ENCODE measurements around the gene ESPL1. TPM values are rescaled to one million over a fixed set of nuclear protein-coding genes. Genes with fewer than 3 reads are reported as not detected.

Gene ESPL1
- total RNA-seq, 5 donors from 2014 or later (not counting 1 experiment from before 2014, with no cell fraction given) = 1.2 to 2.5 (median 1.6) TPM

- Histone ChIP-seq H3K4me1 (ENCODE audit: control insufficient read depth in 1 of 2, extremely low read depth in 1 of 2, insufficient read depth in 2 of 2, low read length in 2 of 2) (peaks cover 20 to 49% of the 10 kb centered on the region in 2 experiments), H3K27ac (ENCODE audit: low read length) (peak overlapping the region; percentile 81), H3K36me3 (ENCODE audit: control insufficient read depth in 2 of 2, extremely low read depth in 1 of 2, insufficient read depth in 1 of 2, low read length in 1 of 2) (no peaks in the 10 kb centered on the region), H3K9me3 (no peaks in the 10 kb centered on the region), H3K27me3 (replicated peaks in 1 of 2; ENCODE audit: control insufficient read depth in 2 of 2, extremely low read depth in 1 of 2, insufficient read depth in 2 of 2, low read length in 1 of 2) (peaks cover 0 to 21% of the 10 kb centered on the region in 2 experiments), H3K4me3 (ENCODE audit: control insufficient read depth in 1 of 2, extremely low read depth in 1 of 2, low read length in 1 of 2) (peak overlapping the region; percentile 66 to 71)
- H3K4me1 Mint-ChIP-seq = peaks cover 30 to 40% (median 36%) of the 10 kb centered on the region in 3 donors
- ChIA-PET POLR2A (interaction anchor here in 1 of 2 donors (0.6 to 0.7 kb wide), 2 partner anchors 350 to 1188 kb away, joined by 3 to 13 read pairs; partner anchors contain the start of gene ATP5MC2), CTCF (interaction anchor here (0.9 to 3.5 kb wide), 3 partner anchors 10 to 26 kb away, joined by 3 to 26 read pairs (median 5); partner anchors contain the start of genes MYG1 (in 1 of the 2) and SP7 (in 1 of the 2))
- no peaks in the 10 kb centered on the region for H3K9me3 Mint-ChIP-seq
- DNase-seq (peak in 3 of 35 experiments; percentile 14 to 38 (median 27)), ATAC-seq (replicated peaks in 1 of 4) (no peak)
- peaks cover 0 to 7% of the 10 kb centered on the region in 2 donors for H3K27me3 Mint-ChIP-seq
- peak overlapping the region; percentile 69 to 88 (median 79) for H3K4me3 Mint-ChIP-seq
- peak overlapping the region in 1 of 2 donors; percentile 80 for H3K27ac Mint-ChIP-seq
- H3K36me3 Mint-ChIP-seq = no peaks in the 10 kb centered on the region
- WGBS (ENCODE audit: insufficient coverage) = 2% methylated on average over 32 of the region's 50 CpGs
Measured at GRCh38 chr12:53325511-53326061, 57.5 kb downstream of the ESPL1 start.

GRCh38 chr12:53326460-53327185, 58.5 kb downstream of the ESPL1 start:
- Histone ChIP-seq H3K27me3 (replicated peaks in 1 of 2; ENCODE audit: control insufficient read depth in 2 of 2, extremely low read depth in 1 of 2, insufficient read depth in 2 of 2, low read length in 1 of 2) (peaks cover 0 to 27% of the 10 kb centered on the region in 2 experiments), H3K9me3 (no peaks in the 10 kb centered on the region), H3K36me3 (ENCODE audit: control insufficient read depth in 2 of 2, extremely low read depth in 1 of 2, insufficient read depth in 1 of 2, low read length in 1 of 2) (no peaks in the 10 kb centered on the region), H3K4me3 (ENCODE audit: control insufficient read depth in 1 of 2, extremely low read depth in 1 of 2, low read length in 1 of 2) (no peak overlapping the region), H3K4me1 (ENCODE audit: control insufficient read depth in 1 of 2, extremely low read depth in 1 of 2, insufficient read depth in 2 of 2, low read length in 2 of 2) (peaks cover 16 to 41% of the 10 kb centered on the region in 2 experiments), H3K27ac (ENCODE audit: low read length) (no peak overlapping the region)
- 92% methylated on average over 7 of the region's 8 CpGs for WGBS (ENCODE audit: insufficient coverage)
- ATAC-seq (replicated peaks in 1 of 4) (no peak), DNase-seq (no peak)
- POLR2A ChIA-PET = interaction anchor here in 1 of 2 donors (0.6 to 0.7 kb wide), 2 partner anchors 88 to 135 kb away, joined by 3 read pairs; no protein-coding TSS in a partner anchor
- no peaks in the 10 kb centered on the region for H3K36me3 Mint-ChIP-seq
- H3K27me3 Mint-ChIP-seq = peaks cover 0 to 7% of the 10 kb centered on the region in 2 donors
- H3K4me1 Mint-ChIP-seq = peaks cover 20 to 30% (median 25%) of the 10 kb centered on the region in 3 donors
- CTCF ChIA-PET = interaction anchor here in 1 of 2 donors (0.6 to 1.2 kb wide), 3 partner anchors 93 to 103 kb away, joined by 3 to 4 read pairs (median 3); no protein-coding TSS in a partner anchor
- H3K27ac Mint-ChIP-seq = peak overlapping the region in 1 of 2 donors; percentile 80
- H3K4me3 Mint-ChIP-seq = peak overlapping the region; percentile 69 to 79 (median 76)
- H3K9me3 Mint-ChIP-seq = no peaks in the 10 kb centered on the region

GRCh38 chr12:53327435-53328042, 59.4 kb downstream of the ESPL1 start:
- peaks cover 3 to 12% of the 10 kb centered on the region in 2 donors for H3K27me3 Mint-ChIP-seq
- H3K27ac ChIP-seq (ENCODE audit: low read length) = no peak overlapping the region
- no peaks in the 10 kb centered on the region for H3K9me3 Mint-ChIP-seq
- no peak for DNase-seq
- peaks cover 16 to 25% (median 22%) of the 10 kb centered on the region in 3 donors for H3K4me1 Mint-ChIP-seq
- H3K36me3 ChIP-seq (ENCODE audit: control insufficient read depth in 2 of 2, extremely low read depth in 1 of 2, insufficient read depth in 1 of 2, low read length in 1 of 2) = no peaks in the 10 kb centered on the region
- H3K4me3 ChIP-seq (ENCODE audit: control insufficient read depth in 1 of 2, extremely low read depth in 1 of 2, low read length in 1 of 2) = no peak overlapping the region
- POLR2A ChIA-PET = interaction anchor here in 1 of 2 donors (0.6 kb wide), 1 partner anchor 134 kb away, joined by 3 read pairs; no protein-coding TSS in a partner anchor
- no peak overlapping the region for H3K4me3 Mint-ChIP-seq
- H3K4me1 ChIP-seq (ENCODE audit: control insufficient read depth in 1 of 2, extremely low read depth in 1 of 2, insufficient read depth in 2 of 2, low read length in 2 of 2) = peaks cover 9 to 31% of the 10 kb centered on the region in 2 experiments
- H3K27ac Mint-ChIP-seq = no peak overlapping the region
- ATAC-seq (replicated peaks in 1 of 4) = no peak
- WGBS (ENCODE audit: insufficient coverage) = 100% methylated on average over 2 of the region's 3 CpGs
- H3K9me3 ChIP-seq = no peaks in the 10 kb centered on the region
- H3K36me3 Mint-ChIP-seq = no peaks in the 10 kb centered on the region
- CTCF ChIA-PET = interaction anchor here (0.5 to 1.1 kb wide), 4 partner anchors 8 to 104 kb away, joined by 3 to 4 read pairs (median 4); partner anchors contain the start of gene SP7 (in 1 of the 2)
- peaks cover 0 to 32% of the 10 kb centered on the region in 2 experiments for H3K27me3 ChIP-seq (replicated peaks in 1 of 2; ENCODE audit: control insufficient read depth in 2 of 2, extremely low read depth in 1 of 2, insufficient read depth in 2 of 2, low read length in 1 of 2)

DNA sequence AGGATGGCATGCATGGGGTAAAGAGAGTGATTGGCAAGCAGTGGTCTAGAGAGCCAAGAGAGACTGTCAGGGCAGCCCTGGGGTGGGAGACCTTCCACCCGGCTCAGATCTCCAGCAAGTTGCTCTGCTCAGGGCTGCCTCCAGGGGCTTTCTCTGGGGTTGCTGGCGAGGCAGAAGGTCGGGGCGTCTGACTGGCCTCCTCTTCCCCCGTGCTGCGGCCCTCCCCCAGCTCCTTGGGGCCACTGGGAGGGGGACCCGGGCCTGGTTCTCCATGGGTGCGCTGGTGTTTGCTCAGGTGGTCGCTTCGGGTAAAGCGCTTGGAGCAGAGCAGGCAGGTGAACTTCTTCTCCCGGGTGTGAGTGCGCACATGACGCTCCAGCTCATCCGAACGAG, 59.9 kb downstream of the ESPL1 start:
- DNase-seq = no peak
- no peak overlapping the region for H3K4me3 Mint-ChIP-seq
- no peak for ATAC-seq (replicated peaks in 1 of 4)
- H3K27me3 Mint-ChIP-seq = peaks cover 4 to 12% of the 10 kb centered on the region in 2 donors
- WGBS (ENCODE audit: insufficient coverage) = 72% methylated on average over 16 of the region's 16 CpGs
- H3K36me3 Mint-ChIP-seq = no peaks in the 10 kb centered on the region
- peaks cover 15 to 20% (median 18%) of the 10 kb centered on the region in 3 donors for H3K4me1 Mint-ChIP-seq
- ChIA-PET POLR2A (no interaction called here), CTCF (interaction anchor here (0.5 to 1.1 kb wide), 2 partner anchors 8 to 13 kb away, joined by 3 to 4 read pairs; partner anchors contain the start of gene SP7 (in 1 of the 2))
- peaks cover 8 to 26% of the 10 kb centered on the region in 2 experiments for H3K4me1 ChIP-seq (ENCODE audit: control insufficient read depth in 1 of 2, extremely low read depth in 1 of 2, insufficient read depth in 2 of 2, low read length in 2 of 2)
- H3K9me3 Mint-ChIP-seq = no peaks in the 10 kb centered on the region
- H3K27ac Mint-ChIP-seq = no peak overlapping the region
- no peak overlapping the region for H3K27ac ChIP-seq (ENCODE audit: low read length)
- no peaks in the 10 kb centered on the region for H3K36me3 ChIP-seq (ENCODE audit: control insufficient read depth in 2 of 2, extremely low read depth in 1 of 2, insufficient read depth in 1 of 2, low read length in 1 of 2)
- H3K4me3 ChIP-seq (ENCODE audit: control insufficient read depth in 1 of 2, extremely low read depth in 1 of 2, low read length in 1 of 2) = no peak overlapping the region
- H3K9me3 ChIP-seq = no peaks in the 10 kb centered on the region
- H3K27me3 ChIP-seq (replicated peaks in 1 of 2; ENCODE audit: control insufficient read depth in 2 of 2, extremely low read depth in 1 of 2, insufficient read depth in 2 of 2, low read length in 1 of 2) = peaks cover 0 to 37% of the 10 kb centered on the region in 2 experiments

- Mint-ChIP-seq H3K4me1 (peaks cover 2 to 6% (median 5%) of the 10 kb centered on the region in 3 donors), H3K36me3 (no peaks in the 10 kb centered on the region), H3K27ac (no peak overlapping the region), H3K4me3 (no peak overlapping the region), H3K27me3 (peaks cover 22 to 32% of the 10 kb centered on the region in 2 donors), H3K9me3 (no peaks in the 10 kb centered on the region)
- H3K27ac ChIP-seq (ENCODE audit: low read length) = no peak overlapping the region
- ChIA-PET CTCF (interaction anchor here in 1 of 2 donors (0.7 kb wide), 1 partner anchor 177 kb away, joined by 5 read pairs; no protein-coding TSS in a partner anchor), POLR2A (interaction anchor here in 1 of 2 donors (0.6 kb wide), 2 partner anchors 17 to 1365 kb away, joined by 3 read pairs; no protein-coding TSS in a partner anchor)
- peaks cover 0 to 61% of the 10 kb centered on the region in 2 experiments for H3K27me3 ChIP-seq (replicated peaks in 1 of 2; ENCODE audit: control insufficient read depth in 2 of 2, extremely low read depth in 1 of 2, insufficient read depth in 2 of 2, low read length in 1 of 2)
- DNase-seq (no peak), ATAC-seq (replicated peaks in 1 of 4) (no peak)
- no peaks in the 10 kb centered on the region for H3K36me3 ChIP-seq (ENCODE audit: control insufficient read depth in 2 of 2, extremely low read depth in 1 of 2, insufficient read depth in 1 of 2, low read length in 1 of 2)
- H3K9me3 ChIP-seq = no peaks in the 10 kb centered on the region
- WGBS (ENCODE audit: insufficient coverage) = 90% methylated on average over 2 of the region's 5 CpGs
- peaks cover 0 to 6% of the 10 kb centered on the region in 2 experiments for H3K4me1 ChIP-seq (ENCODE audit: control insufficient read depth in 1 of 2, extremely low read depth in 1 of 2, insufficient read depth in 2 of 2, low read length in 2 of 2)
- H3K4me3 ChIP-seq (ENCODE audit: control insufficient read depth in 1 of 2, extremely low read depth in 1 of 2, low read length in 1 of 2) = no peak overlapping the region
Measured at GRCh38 chr12:53330671-53331070, 62.6 kb downstream of the ESPL1 start.

Data from T-cell (primary cell).